Endothelial cell of umbilical vein (primary cell): ENCODE data around the gene AFG1L.

Experiments used
- POLR2A ChIP-seq: IDR thresholded peaks from 2 replicates; pipeline ENCODE4 v1.6.1; 2012; ENCODE audit warnings: low read depth, mild to moderate bottlenecking, control low read depth, low read length
- POLR2AphosphoS5 ChIP-seq: IDR thresholded peaks from 2 replicates; pipeline ENCODE4 v1.6.1; 2012; ENCODE audit warnings: low read depth, mild to moderate bottlenecking, control low read depth, low read length, moderate library complexity; ENCODE audit not compliant: insufficient read depth
- TF ChIP-seq, protein P1 (sequence below), 2 donors: IDR thresholded peaks; 1 replicate in 1 of 2; 2 replicates in 1 of 2; pipeline ENCODE4 v1.5.1; 2011; ENCODE audit warnings: low read length in 2 of 2, mild to moderate bottlenecking in 2 of 2, moderate library complexity in 2 of 2, control low read depth in 1 of 2, inconsistent platforms in 1 of 2, low read depth in 1 of 2; ENCODE audit not compliant: insufficient read depth in 1 of 2; ENCODE audit errors: extremely low read depth in 1 of 2

GRCh38 chr6:108484016-108484415 lies 189.2 kb downstream of the AFG1L start:
- TF ChIP-seq POLR2AphosphoS5 (no peak), POLR2A (no peak)
- TF ChIP-seq, protein P1, sequence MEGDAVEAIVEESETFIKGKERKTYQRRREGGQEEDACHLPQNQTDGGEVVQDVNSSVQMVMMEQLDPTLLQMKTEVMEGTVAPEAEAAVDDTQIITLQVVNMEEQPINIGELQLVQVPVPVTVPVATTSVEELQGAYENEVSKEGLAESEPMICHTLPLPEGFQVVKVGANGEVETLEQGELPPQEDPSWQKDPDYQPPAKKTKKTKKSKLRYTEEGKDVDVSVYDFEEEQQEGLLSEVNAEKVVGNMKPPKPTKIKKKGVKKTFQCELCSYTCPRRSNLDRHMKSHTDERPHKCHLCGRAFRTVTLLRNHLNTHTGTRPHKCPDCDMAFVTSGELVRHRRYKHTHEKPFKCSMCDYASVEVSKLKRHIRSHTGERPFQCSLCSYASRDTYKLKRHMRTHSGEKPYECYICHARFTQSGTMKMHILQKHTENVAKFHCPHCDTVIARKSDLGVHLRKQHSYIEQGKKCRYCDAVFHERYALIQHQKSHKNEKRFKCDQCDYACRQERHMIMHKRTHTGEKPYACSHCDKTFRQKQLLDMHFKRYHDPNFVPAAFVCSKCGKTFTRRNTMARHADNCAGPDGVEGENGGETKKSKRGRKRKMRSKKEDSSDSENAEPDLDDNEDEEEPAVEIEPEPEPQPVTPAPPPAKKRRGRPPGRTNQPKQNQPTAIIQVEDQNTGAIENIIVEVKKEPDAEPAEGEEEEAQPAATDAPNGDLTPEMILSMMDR (IDR thresholded peaks at IDR 0.05; ENCODE audit: extremely low read depth in 1 of 2, insufficient read depth in 1 of 2, low read depth in 1 of 2, low read length in 2 of 2), result no peak
